HG03342 (cell line): ENCODE measurements around the gene ZMYND15.

Experiments used
- ATAC-seq: cut with Tn5 transposase; IDR thresholded peaks from one replicate; pipeline ENCODE4 v1.9.1; 2021; ENCODE audit warnings: mild to moderate bottlenecking, moderate library complexity; ENCODE audit not compliant: unreplicated experiment

Gene ZMYND15

DNA sequence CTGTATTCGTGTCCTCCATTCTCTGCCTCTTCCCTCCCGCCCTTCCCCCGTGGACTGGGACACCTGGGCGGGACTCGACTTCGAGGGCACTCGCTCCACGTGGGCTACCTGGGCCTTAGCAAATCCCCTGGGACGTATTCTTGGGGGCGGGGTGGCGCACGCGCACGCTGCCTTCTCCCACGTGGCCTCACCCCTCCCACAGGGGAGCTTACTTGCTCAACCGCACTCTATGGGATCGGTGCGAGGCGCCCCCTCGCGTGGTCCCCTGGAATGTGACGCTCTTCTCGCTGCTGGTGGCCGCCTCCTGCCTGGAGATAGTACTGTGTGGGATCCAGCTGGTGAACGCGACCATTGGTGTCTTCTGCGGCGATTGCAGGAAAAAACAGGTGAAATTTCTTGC is 43.0 kb downstream of the ZMYND15 start:
- ATAC-seq: no peak

DNA sequence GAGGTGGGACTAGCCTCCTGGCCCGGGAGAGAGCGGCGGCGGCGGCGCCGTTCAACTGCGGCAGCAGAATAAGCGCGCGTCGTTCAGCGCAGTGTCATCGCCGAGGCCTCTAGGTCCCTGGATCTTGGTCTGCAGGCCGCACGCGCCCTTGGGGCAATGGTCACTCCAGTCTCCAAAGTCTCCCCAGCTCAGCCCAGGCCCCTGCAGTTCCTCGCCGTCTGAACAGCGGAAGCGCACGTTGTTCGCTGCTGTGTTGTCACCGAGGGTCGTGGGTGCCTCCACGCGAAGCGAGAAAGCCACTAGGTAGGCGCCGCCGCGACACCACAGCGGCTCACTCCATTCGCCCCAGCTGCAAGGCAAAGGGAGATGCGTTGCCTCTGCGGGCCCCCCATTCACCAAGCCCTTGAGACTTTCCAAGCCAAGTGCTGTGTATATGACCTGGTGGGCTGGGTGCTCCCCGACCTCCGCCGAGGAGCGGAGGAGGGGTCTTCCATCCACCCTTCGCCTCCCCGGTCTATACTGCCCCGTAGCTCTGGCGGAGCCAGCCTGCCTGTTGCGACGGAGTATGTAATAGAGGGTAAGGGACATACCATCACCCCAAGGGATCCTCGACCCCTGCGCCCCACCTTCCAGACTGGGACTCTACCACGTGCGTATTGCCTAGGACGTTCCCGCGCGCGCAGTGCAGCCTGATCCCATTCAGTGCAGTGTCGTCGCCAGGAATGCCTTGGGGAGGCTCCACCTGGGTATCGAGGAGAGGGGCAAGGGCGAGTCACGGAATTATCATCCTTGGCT is 45.9 kb downstream of the ZMYND15 start:
- no peak for ATAC-seq

DNA sequence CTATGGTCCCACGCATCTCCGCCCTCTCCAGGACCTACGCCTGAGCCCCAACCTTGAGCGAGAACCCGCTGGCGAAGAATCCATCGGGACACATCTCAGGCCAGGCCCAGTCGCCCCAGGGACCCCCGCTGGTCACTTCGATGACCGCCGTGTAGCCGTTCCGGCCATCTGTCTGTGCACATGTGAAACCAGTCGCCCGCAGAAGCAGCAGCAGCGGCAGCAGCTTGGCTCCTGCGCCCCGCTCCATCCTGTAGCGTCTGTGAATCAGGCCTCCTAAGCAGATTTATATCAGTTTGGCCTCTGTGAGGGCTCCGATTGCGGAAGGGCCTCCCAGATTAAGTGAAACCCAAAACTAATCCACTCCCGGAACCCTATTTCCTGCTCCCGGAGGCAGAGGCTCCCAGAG is 46.5 kb downstream of the ZMYND15 start, which contains the start of gene VMO1:
TSS of gene VMO1 (minus strand) at position 259 of the 406 bp plus-strand sequence. CDS start at position 247, 12 bp downstream.
- ATAC-seq: no peak

DNA sequence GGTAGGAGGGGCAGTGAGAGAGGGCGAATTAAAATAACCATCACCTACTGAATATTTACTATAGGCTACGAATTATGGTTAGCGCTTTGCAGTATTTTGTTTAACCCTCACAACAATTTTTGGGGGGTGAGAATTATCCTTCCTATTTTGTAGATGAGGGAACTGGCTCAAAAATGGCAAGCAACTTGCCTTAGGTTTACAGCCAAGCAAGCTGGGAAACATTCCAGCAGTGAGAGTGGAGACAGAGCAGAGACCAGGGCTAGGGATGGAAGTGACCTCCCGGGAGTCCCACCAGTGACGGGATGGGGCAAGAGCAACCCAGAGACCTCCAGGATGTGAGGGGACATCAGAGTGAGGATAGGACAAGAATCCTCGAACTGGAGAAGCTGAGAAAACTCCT is 46.9 kb downstream of the ZMYND15 start:
- no peak for ATAC-seq

DNA sequence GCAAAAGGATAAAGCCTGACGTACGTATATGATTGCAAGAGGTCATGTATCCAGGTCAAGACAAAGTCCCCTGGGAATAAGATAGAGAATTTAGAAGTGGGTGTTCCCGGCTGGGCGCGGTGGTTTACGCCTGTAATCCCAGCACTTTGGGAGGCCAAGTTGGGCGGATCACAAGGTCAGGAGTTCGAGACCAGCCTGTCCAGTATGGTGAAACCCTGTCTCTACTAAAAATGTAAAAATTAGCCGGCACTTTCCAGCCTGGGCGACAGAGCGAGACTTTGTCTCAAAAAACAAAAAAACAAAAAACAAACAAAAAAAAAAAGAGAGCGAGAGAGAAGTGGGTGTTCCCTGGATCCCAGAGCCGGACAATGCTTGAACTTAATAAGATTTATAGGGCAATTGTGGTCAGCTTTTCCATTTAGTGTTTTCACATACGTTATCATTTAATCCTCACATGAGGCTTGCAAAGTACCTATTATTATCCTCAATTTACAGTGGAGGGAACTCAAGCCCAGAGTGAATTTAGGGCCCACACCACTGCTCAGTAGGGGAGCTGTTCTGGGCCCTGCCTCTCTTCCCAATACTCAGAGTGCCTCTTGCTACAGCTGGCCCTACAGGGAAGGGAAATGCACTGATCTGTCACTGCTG is 48.6 kb downstream of the ZMYND15 start:
- ATAC-seq: no peak

DNA sequence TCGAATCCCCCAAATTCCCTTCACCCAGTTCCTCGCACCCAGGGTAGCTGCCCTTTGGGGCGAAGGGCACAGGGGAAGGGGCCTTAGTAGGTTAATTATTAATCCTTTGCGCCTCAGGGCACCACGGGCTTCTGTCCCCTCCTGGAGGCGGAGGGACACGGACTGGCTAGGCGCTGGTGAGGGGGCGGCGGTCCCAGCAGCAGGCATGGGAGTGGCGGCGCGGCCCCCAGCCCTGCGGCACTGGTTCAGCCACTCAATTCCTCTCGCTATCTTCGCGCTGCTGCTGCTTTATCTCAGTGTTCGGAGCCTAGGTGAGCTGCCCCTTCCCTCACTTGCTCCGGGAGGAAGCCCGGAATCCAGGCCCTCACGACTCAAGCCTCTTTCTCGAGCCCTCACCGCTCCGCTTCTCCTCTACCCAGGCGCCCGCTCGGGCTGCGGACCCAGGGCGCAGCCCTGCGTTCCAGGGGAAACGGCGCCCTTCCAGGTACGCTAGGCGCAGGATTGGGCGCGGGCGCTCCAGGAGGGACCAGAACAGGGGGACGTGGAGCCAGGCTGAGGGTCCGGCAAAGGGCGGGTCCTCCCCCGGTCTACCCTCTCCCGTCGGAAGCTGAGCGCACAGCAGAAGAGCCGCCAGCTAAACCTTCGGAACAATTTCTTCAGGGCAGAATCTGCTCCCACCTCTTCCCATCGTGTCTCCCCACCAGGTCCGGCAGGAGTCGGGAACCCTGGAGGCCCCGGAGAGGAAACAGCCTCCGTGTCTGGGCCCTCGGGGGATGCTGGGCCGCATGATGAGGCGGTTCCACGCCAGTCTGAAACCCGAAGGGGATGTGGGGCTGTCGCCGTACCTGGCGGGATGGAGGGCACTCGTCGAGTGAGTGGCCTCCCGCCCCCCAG is 49.4 kb downstream of the ZMYND15 start, which contains the start of gene GLTPD2:
TSS of gene GLTPD2 (plus strand) at position 158 of the 894 bp plus-strand sequence. CDS start at position 206, 48 bp downstream.
- no peak for ATAC-seq

GRCh38 chr17:4789701-4789950 is 50.0 kb downstream of the ZMYND15 start:
- no peak for ATAC-seq

GRCh38 chr17:4789951-4790704 is 50.5 kb downstream of the ZMYND15 start:
- ATAC-seq: peak; percentile 83

- no peak for ATAC-seq
Observed at GRCh38 chr17:4790705-4791088, 51.1 kb downstream of the ZMYND15 start.

DNA sequence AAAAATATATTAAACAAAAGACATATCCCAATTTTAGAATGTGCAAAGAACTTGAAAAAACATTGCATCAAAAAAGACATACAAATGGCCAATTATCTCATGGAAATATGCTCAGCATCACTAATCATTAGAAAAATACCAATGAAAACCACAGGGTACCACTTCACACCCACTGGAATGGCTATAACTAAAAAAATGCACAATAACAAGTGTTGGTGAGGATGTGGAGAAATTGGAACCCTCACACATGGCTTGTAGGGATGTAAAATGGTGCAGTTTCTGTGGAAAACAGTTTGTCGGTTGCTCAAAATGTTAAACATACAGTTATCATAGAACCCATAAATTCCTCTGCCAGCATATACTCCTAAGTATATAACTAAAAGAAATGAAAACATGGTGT is 55.5 kb downstream of the ZMYND15 start:
- no peak for ATAC-seq
